IPS DF 19.7 (cell line): ENCODE data around the gene SERPINA7.
"Not testable (repeated sequence)": the region's sequence is repeated elsewhere in the genome, so short reads cannot be mapped to it uniquely, and the experiment has no call there.

Source experiments
- DNase-seq: peaks from one replicate; pipeline ENCODE4 v3.0.0-alpha.2; 2013; ENCODE audit warnings: low read depth, low spot score

The SERPINA7 gene

DNA sequence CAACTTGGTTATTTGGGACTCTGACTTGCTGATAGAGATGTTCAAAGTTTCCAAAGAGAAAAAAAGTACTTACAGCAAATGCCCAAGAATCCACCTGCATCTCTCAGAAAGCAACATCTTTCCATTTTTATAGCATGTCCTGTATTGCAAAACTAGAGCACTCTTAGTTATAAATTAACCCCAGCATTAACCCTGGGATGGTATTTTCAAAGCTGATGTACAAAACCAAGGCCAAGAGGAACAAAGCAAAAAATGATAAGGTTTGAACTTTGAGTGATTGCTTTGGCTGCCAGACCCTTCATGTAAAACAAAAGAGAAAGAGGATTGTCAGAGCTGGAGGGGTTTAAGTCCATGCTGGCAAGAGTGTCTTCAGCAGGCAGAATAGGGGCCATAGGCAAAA lies at the start of gene SERPINA7:
Gene SERPINA7, minus strand, starts transcription at position 103 of the 400 bp plus-strand sequence. CDS start 1,669 bp downstream, outside the sequence.
- no peak for DNase-seq

DNA sequence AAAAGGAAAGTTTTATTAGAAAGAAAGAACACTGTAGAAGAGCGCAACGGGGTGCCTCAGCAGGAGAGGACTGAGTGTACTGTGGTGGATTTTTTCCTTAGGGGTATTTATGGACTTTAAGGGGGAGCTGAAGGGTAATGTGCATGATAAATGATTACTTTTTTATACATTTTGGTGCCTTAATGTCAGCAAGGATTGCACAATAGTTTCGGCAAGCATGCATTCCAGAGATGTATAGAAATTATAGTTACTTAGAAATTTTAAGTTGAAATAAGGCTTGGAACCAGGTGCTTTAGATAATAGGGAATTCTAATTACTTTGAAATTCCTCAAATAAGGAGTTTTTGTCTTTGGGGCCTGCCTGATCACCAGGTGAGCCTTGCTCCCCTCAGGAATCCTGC lies 30.5 kb upstream of the SERPINA7 start:
- no peak for DNase-seq

DNA sequence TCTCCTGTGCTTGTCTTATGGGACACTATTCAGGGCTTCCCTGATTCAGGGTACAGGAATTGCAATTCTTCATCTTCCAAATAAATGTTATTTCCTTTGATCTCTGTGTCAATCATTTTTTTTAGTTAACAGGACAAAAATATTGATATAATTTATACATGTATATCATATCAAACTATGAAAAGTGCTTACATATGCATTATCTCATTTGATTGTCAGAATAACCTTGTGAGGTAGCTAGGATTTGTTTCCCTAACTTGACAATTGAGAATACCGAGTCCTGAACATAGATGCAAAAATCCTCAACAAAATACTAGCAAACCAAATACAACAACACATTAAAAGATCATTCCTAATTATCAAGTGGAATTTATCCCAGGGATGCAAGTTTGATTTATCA lies 11.5 kb upstream of the SERPINA7 start:
- DNase-seq, result no peak

GRCh38 chrX:106042296-106042695 lies 3.8 kb upstream of the SERPINA7 start:
- DNase-seq, result no peak

- no peak for DNase-seq
Measured at GRCh38 chrX:106040861-106041260, 2.3 kb upstream of the SERPINA7 start.

DNA sequence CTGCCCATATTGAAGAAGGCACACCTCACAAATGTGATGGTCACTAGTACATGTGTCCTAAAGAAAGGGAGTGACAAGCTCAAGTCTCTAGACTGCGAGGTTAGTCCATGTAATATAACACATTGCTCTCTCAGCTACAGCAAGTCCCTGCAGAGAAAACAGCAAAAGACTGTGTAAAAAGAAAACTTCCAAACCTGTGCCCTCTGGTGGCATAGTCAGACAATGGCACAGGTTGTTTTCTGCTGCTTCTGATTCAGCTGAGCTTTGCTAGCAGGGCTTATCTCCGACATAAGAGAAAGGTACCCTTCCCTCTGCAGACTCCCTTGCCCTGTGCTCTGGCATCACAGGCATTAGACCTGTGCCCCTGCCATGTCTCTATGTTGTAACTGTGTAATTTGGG lies 1.4 kb upstream of the SERPINA7 start:
- no peak for DNase-seq

DNA sequence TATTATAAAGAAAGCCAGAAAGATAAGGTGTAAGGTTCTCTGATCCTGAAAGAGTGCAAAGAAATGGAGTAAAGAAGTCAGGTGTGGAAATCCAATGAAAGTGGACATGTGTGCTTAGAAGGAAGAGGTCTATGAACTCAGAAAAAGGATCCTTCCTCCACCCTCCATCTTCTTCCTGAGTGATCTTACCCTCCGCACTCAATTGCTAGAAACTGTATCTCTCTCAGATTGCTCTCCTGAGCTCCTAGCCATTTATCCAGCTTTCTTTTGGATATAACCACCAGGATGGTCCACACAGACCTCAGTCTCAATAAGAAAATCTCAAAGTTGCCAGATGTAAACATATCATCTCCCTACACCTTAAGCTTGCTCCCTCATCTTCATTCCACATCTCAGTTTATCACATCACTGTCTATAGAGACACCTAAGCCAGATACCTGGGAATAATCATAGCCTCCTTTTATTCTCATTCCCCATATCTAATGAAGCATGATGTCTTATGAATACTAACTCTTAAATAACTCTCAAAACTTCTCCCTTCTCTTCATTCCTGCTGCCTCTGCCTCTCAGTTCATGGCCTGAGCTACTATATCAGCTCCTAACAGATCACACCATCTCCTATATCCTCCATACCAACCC lies 573 bp downstream of the SERPINA7 start:
- no peak for DNase-seq

GRCh38 chrX:106036716-106037115 lies 1.8 kb downstream of the SERPINA7 start:
- no peak for DNase-seq

- DNase-seq, result no peak
Measured at GRCh38 chrX:106035064-106035463, 3.5 kb downstream of the SERPINA7 start.

DNA sequence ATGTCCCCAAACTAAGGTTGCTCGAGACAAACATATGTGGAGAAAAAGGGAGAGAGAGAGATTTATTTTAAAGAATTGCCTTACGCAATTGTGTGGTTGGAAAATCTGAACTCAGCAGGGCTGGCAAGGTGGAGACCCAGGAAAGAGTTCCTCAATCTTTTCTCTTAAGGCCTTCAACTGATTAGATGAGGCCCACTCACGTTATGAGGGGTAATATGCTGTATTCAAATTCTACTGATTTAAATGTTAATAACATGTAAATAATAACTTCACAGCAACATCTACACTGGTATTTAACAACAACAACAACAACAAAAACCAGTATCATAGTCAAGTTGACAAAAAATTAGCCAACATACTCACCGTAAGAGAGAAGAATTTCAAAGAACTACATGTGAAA lies 14.6 kb downstream of the SERPINA7 start:
- no peak for DNase-seq

DNA sequence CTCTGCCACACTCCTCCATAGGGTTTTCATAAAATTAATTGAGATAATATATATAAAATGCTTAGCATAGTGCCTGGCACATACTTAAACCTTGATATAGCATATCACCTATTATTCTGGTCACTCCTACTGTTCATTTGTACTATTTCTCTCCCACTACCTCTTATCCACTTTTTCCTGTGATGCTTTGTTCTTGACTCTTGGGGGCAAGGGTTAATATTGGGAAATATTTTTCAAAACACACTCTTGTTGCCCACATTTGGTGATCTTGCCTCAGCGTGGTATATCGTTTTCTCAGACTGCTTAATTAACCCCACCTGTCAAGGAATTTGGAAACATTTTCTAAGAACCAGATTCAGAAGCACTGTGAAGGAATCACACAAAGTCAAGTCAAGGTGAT lies 16.3 kb downstream of the SERPINA7 start:
- DNase-seq, result no peak

DNA sequence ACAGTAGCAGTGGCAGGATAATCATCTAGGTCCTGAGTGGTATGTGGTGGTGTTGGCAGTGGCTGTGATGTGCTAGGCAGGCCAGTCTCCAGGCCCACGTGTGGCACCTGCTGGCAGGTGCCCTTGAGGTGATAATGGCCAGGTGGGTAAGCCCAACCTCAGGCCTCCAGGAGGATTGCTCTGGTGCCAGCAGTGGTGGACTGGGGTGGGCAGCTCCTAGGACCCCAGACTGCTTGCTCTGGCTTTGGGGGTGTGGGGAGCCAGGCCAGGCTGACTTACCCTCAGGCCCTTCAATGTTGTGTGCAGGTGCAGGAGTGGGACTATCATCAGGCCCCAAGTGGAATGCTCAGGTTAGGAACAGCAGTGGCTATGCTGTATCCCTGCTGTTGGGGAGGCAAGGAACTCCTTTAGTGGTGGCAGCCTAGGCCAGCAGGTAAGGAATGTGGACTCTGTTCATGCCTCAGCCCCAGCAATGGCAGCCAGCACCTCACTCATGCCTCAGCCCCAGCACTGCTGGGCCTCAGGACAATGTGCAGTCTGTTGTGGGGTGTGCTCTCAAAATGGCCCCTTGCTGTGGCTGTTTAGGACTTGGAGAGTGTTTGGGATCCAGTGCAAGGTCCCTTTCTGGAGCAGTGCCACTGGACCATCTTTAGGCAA lies 24.3 kb downstream of the SERPINA7 start:
- DNase-seq, result no peak

- DNase-seq, result no peak
Measured at GRCh38 chrX:106009145-106009544, 29.4 kb downstream of the SERPINA7 start.

- DNase-seq, result no peak
Measured at GRCh38 chrX:106007815-106008214, 30.7 kb downstream of the SERPINA7 start.

DNA sequence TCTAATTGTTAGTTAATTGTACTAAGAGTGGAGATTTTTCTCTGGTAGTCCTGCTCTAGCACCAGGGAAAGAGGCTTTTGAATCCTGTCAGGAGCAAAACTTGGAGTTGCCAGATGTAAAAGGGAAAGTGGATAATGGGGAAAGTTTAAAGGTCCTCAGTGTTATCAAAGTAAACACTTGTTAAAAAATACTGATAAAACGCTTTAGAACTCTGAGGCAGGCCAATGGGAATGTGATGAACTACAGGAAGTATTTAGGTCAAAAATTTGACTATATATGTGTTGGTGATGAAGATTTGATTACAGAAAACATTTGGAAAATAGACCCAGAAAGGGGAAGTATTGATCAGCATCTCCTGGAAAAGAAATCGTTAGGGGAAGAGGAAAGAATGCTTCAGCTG lies 32.8 kb downstream of the SERPINA7 start:
- DNase-seq, result no peak

DNA sequence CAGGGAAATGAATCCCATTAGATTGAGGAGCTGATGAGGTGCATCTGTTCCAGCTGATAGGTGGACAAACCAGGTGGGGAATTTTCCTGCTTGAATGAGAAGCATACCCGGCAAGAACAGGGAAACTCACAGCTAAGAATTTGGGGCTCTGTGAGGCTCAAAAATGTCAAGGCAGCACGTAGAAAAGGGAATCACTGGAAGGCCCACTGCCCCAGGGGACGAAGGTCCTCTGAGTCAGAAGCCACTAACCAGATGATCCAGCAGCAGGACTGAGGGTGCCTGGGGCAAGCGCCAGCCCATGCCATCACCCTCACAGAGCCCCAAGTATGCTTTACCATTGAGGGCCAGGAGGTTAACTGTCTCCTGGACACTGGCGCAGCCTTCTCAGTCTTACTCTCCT lies 37.9 kb downstream of the SERPINA7 start:
- not testable (repeated sequence) for DNase-seq

DNA sequence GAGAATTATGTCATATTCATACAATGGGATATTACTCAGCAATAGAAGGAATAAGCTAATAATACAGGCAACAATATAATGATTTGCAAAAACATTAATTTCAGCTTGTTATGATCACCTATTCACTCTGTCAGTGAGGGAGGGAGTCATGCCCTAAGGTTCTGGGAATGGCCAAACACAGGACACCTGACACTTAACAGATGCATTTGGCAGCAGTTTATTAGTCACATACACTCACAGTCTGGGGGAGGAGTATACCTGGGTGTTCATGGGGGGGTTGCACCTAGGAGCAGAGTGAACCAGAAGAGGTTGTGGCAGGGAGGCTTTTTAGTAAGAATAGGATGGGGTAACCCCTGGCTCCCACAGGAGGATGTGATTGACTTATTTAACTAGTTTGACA lies 38.3 kb downstream of the SERPINA7 start:
- no peak for DNase-seq

DNA sequence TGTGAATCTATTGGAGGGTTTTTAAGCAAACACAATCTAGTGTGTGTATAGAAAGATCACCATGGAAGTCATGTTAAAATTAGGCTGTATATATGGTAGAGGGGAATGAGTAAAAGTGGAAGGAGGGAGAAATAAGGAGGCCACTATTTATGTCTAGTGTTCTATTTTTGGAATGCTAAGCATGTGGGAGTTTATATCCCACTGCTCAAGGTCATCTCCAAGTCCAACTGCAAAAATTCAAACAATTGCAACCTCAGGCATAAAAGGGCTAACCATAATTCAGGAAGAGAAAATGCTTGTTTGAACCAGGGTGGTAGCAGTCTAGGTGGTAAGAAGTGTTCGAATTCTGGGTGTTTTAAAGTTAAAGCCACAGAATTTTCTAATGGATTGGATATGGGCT lies 39.2 kb downstream of the SERPINA7 start:
- DNase-seq, result no peak

DNA sequence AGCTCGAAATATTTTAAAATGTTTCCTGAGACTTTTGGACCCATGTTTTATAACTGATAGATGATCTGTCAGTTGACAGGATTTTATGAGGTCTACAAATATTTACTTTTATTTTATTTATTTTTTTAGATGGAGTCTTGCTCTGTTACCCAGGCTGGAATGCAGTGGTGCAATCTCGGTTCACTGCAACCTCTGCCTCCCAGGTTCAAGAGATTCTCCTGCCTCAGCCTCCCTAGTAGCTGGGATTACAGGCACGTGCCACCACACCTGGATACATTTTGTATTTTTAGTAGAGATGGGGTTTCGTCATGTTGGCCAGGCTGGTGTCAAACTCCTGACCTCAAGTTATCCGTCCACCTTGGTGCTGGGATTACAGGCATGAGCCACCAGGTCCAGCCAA lies 50.0 kb downstream of the SERPINA7 start:
- not testable (repeated sequence) for DNase-seq
